NCI-H1048 (cell line): ENCODE measurements around the gene CHKA.

Experiments used
- DNase-seq: peaks from one replicate; lab custom pipeline; 2025; lab: John Stamatoyannopoulos, UW

The CHKA gene

GRCh38 chr11:68044145-68044813 is 76.9 kb downstream of the CHKA start:
- no peak for DNase-seq

GRCh38 chr11:68043349-68044144 is 77.6 kb downstream of the CHKA start:
- no peak for DNase-seq

GRCh38 chr11:68043029-68043348 is 78.2 kb downstream of the CHKA start:
- no peak for DNase-seq

GRCh38 chr11:68042219-68043028 is 78.8 kb downstream of the CHKA start:
- DNase-seq: no peak

GRCh38 chr11:68041617-68042218 is 79.5 kb downstream of the CHKA start:
- no peak for DNase-seq

- no peak for DNase-seq
Observed at GRCh38 chr11:68040957-68041591, 80.1 kb downstream of the CHKA start.

- no peak for DNase-seq
Observed at GRCh38 chr11:68040101-68040956, 80.9 kb downstream of the CHKA start.

- no peak for DNase-seq
Observed at GRCh38 chr11:68039526-68040086, 81.6 kb downstream of the CHKA start.

GRCh38 chr11:68038718-68039525 is 82.3 kb downstream of the CHKA start, which contains the start of gene TCIRG1:
Gene TCIRG1 (plus strand): TSS chr11:68039025. CDS start chr11:68041272, 2,247 bp downstream.
- no peak for DNase-seq

GRCh38 chr11:68038226-68038717 is 82.9 kb downstream of the CHKA start:
- no peak for DNase-seq

- no peak for DNase-seq
Observed at GRCh38 chr11:68037411-68038225, 83.6 kb downstream of the CHKA start.

GRCh38 chr11:68036717-68037239 is 84.4 kb downstream of the CHKA start:
- DNase-seq: no peak

- no peak for DNase-seq
Observed at GRCh38 chr11:68036141-68036716, 85.0 kb downstream of the CHKA start.

GRCh38 chr11:68035266-68035876 is 85.8 kb downstream of the CHKA start:
- DNase-seq: no peak

GRCh38 chr11:68033708-68034045 is 87.5 kb downstream of the CHKA start:
- DNase-seq: no peak

GRCh38 chr11:68032997-68033707 is 88.0 kb downstream of the CHKA start:
- DNase-seq: no peak

GRCh38 chr11:68032003-68032402 is 89.2 kb downstream of the CHKA start:
- no peak for DNase-seq
